Upper lobe of left lung (tissue), 4 donors: Measurements from ENCODE around the gene CFAP299.

Source experiments
- CTCF ChIP-seq, 6 experiments: fragments of 450-650 bp in 4 of 6; fragments of 200-600 bp in 2 of 6; sonication (generic) in 2 of 6; IDR thresholded peaks; one replicate each; pipeline ENCODE4 v1.5.1; 2016 to 2019; ENCODE audit warnings: antibody characterized with exemption in 6 of 6
- POLR2A ChIP-seq, 4 donors: fragments of 450-650 bp; IDR thresholded peaks; one replicate each; pipeline ENCODE4 v1.5.1; 2016 to 2017; ENCODE audit warnings: antibody characterized with exemption in 4 of 4, mild to moderate bottlenecking in 2 of 4
- POLR2AphosphoS5 ChIP-seq, 2 donors: sonication (generic); formaldehyde crosslinking; IDR thresholded peaks; one replicate each; pipeline ENCODE4 v1.5.1; 2017; ENCODE audit warnings: antibody characterized with exemption in 2 of 2

- TF ChIP-seq POLR2AphosphoS5 (IDR thresholded peaks at IDR 0.05) (no peak), CTCF (IDR thresholded peaks at IDR 0.05) (no peak), POLR2A (IDR thresholded peaks at IDR 0.05) (no peak)
These were observed 631.8 kb downstream of the CFAP299 start for GRCh38 chr4:80967346-80967745.
